GM12865 (cell line): ENCODE data around the gene ATP12A.

Source experiments
- DNase-seq: peaks from one replicate; pipeline ENCODE4 v3.0.0; 2010; ENCODE audit warnings: low read depth
- H3K4me3 ChIP-seq: 2 replicates; pipeline ENCODE4 v1.5.1; 2011; ENCODE audit warnings: mild to moderate bottlenecking, low read depth, low read length, control low read depth
- CTCF ChIP-seq: IDR thresholded peaks from 2 replicates; pipeline ENCODE4 v1.5.1; 2011; ENCODE audit warnings: low read length, control low read depth, low read depth, inconsistent platforms; ENCODE audit not compliant: insufficient read depth; ENCODE audit errors: missing control alignments

Gene ATP12A

GRCh38 chr13:24662195-24663088, 17.8 kb upstream of the ATP12A start:
- DNase-seq = no peak
- TF ChIP-seq CTCF = no peak
- H3K4me3 ChIP-seq = no peak overlapping the region

GRCh38 chr13:24663089-24663395, 17.2 kb upstream of the ATP12A start:
- H3K4me3 ChIP-seq = no peak overlapping the region
- no peak for DNase-seq
- TF ChIP-seq CTCF = no peak

GRCh38 chr13:24663586-24663985, 16.6 kb upstream of the ATP12A start:
- no peak for DNase-seq
- no peak for TF ChIP-seq CTCF
- no peak overlapping the region for H3K4me3 ChIP-seq

GRCh38 chr13:24664726-24665409, 15.3 kb upstream of the ATP12A start:
- no peak for DNase-seq
- H3K4me3 ChIP-seq = no peak overlapping the region
- no peak for TF ChIP-seq CTCF

- TF ChIP-seq CTCF = no peak
- no peak overlapping the region for H3K4me3 ChIP-seq
- DNase-seq = no peak
Measured at GRCh38 chr13:24668511-24668910, 11.7 kb upstream of the ATP12A start.

GRCh38 chr13:24668955-24669582, 11.1 kb upstream of the ATP12A start:
- no peak for TF ChIP-seq CTCF
- no peak for DNase-seq

More at GRCh38 chr13:24668955-24669582, 11.1 kb upstream of the ATP12A start:
- no peak overlapping the region for H3K4me3 ChIP-seq
